ENCODE results near the gene COL13A1.
A peak's percentile ranks its signal among the peaks of the same experiment; 100 is the strongest.

Gene COL13A1

DNA sequence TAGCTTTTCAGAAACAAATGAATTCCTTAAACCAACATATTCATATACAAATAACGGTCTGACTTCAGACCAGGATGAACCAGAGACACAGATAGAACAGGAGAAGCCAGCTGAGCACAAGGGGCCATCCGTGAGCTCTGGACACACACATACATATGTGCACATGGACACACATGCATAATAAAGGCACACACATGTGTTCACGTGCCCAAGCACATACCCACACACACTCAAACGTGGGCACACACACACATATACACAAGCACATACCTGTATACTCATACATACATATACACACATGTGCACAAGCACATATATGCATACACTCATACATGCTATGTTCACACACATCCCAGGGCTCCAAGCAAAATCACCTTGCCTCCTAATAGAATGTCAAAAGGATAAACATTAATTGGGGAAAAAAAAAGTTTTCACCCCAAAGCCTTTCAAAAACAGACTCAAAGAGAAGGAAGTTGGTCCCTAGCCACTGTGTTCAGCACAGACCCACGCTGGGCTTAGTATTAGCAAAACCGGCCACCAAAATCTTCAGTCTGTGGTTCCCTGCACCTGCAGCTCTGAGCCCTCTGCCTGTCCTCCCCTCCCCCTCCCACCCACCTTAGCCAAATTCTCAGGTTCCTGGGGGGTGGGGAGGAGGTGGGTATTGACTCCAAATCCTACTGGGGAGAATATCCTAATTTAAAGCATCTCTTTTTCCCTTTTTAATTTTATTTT is 150.5 kb downstream of the COL13A1 start:
- no peak overlapping the region for H3K4me3 ChIP-seq
- peak; percentile 31 for DNase-seq (ENCODE audit: low spot score)
- no peak overlapping the region for H3K27ac ChIP-seq
- TF ChIP-seq, protein P1, sequence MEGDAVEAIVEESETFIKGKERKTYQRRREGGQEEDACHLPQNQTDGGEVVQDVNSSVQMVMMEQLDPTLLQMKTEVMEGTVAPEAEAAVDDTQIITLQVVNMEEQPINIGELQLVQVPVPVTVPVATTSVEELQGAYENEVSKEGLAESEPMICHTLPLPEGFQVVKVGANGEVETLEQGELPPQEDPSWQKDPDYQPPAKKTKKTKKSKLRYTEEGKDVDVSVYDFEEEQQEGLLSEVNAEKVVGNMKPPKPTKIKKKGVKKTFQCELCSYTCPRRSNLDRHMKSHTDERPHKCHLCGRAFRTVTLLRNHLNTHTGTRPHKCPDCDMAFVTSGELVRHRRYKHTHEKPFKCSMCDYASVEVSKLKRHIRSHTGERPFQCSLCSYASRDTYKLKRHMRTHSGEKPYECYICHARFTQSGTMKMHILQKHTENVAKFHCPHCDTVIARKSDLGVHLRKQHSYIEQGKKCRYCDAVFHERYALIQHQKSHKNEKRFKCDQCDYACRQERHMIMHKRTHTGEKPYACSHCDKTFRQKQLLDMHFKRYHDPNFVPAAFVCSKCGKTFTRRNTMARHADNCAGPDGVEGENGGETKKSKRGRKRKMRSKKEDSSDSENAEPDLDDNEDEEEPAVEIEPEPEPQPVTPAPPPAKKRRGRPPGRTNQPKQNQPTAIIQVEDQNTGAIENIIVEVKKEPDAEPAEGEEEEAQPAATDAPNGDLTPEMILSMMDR (IDR thresholded peaks at IDR 0.05), result no peak

DNA sequence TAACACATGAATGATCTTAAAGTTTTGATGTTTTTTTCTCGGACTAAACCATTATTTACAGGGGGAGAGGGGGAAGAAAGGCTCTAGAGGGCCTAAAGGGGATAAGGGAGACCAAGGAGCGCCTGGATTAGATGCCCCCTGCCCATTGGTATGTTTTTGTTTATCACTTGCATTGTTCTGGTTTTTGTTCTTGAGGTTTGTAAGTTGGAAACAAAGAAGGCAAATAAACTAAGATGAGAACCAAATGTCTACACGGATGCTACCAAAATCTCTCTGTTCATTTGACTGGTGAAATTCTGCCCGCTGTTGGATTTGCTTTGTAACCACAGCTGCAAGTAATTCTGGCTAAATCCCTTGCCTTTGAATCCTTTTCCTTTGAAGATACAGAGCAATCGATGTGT is 151.1 kb downstream of the COL13A1 start:
- H3K27ac ChIP-seq, result no peak overlapping the region
- no peak overlapping the region for H3K4me3 ChIP-seq
- TF ChIP-seq, protein P1 (IDR thresholded peaks at IDR 0.05), result no peak
- DNase-seq (ENCODE audit: low spot score), result no peak

DNA sequence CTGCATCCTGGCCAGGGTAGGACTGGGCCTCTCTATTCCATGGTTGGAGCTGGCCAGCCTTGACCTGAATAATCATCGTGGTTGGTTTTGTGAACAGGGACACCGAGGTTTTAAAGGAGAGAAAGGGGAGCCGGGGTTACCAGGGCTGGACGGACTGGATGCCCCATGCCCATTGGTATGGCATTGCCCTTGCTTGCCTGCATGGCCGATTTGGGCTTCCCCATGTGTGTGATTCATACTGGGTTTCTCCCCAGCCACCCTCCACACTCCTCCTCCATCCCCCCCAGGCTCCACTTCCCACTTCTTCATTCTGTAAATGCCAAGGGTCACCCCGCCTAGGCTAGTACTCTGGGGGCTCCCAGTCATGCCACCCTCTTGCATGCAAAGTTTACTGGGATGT is 152.1 kb downstream of the COL13A1 start:
- DNase-seq (ENCODE audit: low spot score), result peak; percentile 46
- H3K27ac ChIP-seq, result no peak overlapping the region
- TF ChIP-seq, protein P1 (IDR thresholded peaks at IDR 0.05), result no peak
- H3K4me3 ChIP-seq, result no peak overlapping the region

DNA sequence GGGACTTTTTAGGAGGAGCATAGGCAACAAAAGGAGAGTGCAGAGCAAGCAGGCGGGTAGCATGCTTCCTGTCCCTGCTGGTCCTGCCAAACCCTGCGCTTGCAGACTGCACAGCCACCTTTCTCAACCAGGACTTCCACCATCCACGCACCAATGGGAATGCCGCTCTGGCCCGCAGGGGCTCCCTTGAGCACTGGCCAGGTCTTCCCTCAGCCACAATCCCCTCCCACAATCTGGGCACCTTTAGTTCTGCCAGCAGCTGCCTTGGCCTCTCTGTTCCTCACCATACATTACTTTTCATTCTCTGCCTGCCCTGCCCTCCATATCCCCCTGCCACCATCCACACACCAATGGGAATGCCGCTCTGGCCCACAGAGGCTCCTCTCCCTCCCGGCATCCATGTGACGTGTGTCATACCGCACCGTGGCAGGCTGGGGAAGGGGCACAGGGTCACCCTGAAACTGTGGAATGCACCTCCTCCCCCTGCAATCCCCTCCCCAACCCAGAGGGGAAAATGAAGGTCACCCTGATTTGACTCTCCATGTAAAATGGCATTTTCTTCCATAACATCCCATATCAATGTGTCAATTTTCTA is 153.6 kb downstream of the COL13A1 start:
- DNase-seq (ENCODE audit: low spot score), result peak; percentile 49
- TF ChIP-seq, protein P1 (IDR thresholded peaks at IDR 0.05), result no peak
- Histone ChIP-seq H3K27ac (no peak overlapping the region), H3K4me3 (no peak overlapping the region)

DNA sequence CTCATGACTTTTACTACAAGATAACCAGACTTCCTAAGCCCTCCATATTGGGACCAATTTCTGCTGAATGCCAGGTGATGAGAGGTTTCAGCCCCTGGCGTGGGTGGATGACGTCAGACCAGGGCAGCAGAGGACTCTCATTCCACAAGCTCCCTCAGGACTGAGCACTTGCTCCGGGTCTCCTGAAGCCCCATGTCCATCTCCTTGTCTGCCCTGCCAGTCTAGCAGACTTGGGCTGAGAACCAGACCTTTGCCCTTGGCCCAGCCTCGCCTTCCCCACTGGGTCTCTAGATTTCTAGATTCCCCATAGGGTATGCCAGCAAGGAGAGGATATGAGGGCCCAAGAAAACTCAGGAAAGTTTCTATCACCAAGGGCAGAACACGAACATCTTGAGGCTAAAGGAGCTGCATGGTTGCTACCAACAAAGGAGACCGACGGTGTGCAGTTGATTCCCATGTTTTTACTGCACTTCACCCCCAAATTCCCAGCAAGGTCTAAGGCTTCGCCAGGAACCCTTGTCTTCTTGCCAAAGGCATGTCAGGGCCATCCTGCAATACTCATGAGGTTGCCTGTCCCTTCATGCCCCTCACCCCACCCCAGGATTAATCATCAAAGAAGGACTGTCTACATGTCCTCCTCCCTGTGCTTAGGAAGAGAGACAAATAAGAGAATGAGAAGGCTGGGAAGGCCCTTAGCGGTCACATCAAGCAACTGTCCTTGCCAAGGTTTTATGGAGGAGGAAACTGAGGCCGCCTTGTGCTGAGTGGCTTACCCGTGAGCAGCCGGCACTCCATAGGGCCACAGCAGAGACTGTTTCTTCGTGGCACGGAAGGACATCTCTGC is 154.4 kb downstream of the COL13A1 start:
- H3K4me3 ChIP-seq, result no peak overlapping the region
- TF ChIP-seq, protein P1 (IDR thresholded peaks at IDR 0.05), result no peak
- no peak overlapping the region for H3K27ac ChIP-seq
- peak; percentile 55 for DNase-seq (ENCODE audit: low spot score)

DNA sequence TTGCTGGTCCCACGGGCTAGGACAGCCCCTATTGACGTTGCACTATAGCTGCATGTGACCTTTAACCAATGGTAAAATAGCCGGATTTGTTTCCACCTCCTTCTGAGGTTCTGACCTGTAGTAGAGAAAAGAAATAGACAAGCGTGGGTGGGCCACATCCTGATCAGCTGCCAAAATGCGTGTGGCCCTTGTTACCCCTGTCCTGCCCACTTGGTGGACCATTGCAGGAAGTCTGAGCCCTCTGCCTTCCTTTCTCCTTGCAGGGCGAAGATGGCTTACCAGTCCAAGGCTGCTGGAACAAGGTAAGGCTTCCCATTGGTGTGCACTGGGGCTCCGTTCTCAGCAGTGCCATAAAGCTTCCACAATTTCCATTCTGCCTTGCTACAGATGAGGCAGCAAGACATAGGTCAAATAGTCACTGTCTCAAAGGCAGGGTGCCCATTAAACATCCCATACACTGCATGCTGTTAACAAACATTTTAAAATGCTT is 155.1 kb downstream of the COL13A1 start:
- TF ChIP-seq, protein P1 (IDR thresholded peaks at IDR 0.05), result no peak
- DNase-seq (ENCODE audit: low spot score), result peak; percentile 49

More for the DNA sequence above, 155.1 kb downstream of the COL13A1 start:
- Histone ChIP-seq H3K27ac (no peak overlapping the region), H3K4me3 (no peak overlapping the region)
